DOHH2 (cell line): Measurements from ENCODE around the gene PLEKHA1.

Experiments used
- H3F3A ChIP-seq: fragments of 200-600 bp; sonication (generic), shearing (Covaris generic); 2 replicates; pipeline ENCODE4 v1.6.0; 2016; ENCODE audit warnings: antibody characterized with exemption, mild to moderate bottlenecking; ENCODE audit not compliant: control insufficient read depth, insufficient read depth
- H3K27ac ChIP-seq: fragments of 200-600 bp; sonication (generic); 2 replicates; pipeline ENCODE4 v1.5.1; 2014; ENCODE audit warnings: low read depth, mild to moderate bottlenecking, low read length, moderate library complexity
- H3K27me3 ChIP-seq: fragments of 200-600 bp; sonication (generic); 2 replicates; pipeline ENCODE4 v1.6.1; 2014; ENCODE audit warnings: mild to moderate bottlenecking, low read length, mixed read lengths; ENCODE audit not compliant: control insufficient read depth
- H3K36me3 ChIP-seq: fragments of 200-600 bp; sonication (generic); 2 replicates; pipeline ENCODE4 v1.6.1; 2014; ENCODE audit warnings: mild to moderate bottlenecking, low read length, moderate library complexity, mixed read lengths; ENCODE audit not compliant: control insufficient read depth
- H3K4me1 ChIP-seq: fragments of 200-600 bp; sonication (generic); 2 replicates; pipeline ENCODE4 v1.6.1; 2014; ENCODE audit warnings: mild to moderate bottlenecking, low read length, mixed read lengths; ENCODE audit not compliant: control insufficient read depth
- H3K4me2 ChIP-seq: fragments of 200-600 bp; sonication (generic); 2 replicates; pipeline ENCODE4 v1.6.0; 2014; ENCODE audit warnings: mild to moderate bottlenecking, low read length, moderate library complexity
- H3K4me3 ChIP-seq: fragments of 200-600 bp; sonication (generic); 2 replicates; pipeline ENCODE4 v1.5.1; 2014; ENCODE audit warnings: mild to moderate bottlenecking, low read length, mixed read lengths
- H3K79me2 ChIP-seq: fragments of 200-600 bp; sonication (generic); 2 replicates; pipeline ENCODE4 v1.6.1; 2014; ENCODE audit warnings: mild to moderate bottlenecking, low read length, mixed read lengths; ENCODE audit not compliant: control insufficient read depth
- H3K9me2 ChIP-seq: fragments of 200-600 bp; sonication (generic); replicated peaks from 2 replicates; pipeline ENCODE4 v1.6.1; 2014; ENCODE audit warnings: mild to moderate bottlenecking, low read length, mixed read lengths; ENCODE audit not compliant: control insufficient read depth
- H3K9me3 ChIP-seq: fragments of 200-600 bp; sonication (generic); 2 replicates; pipeline ENCODE4 v1.6.1; 2014; ENCODE audit warnings: antibody characterized with exemption, low read length, mixed read lengths; ENCODE audit not compliant: control insufficient read depth, insufficient read depth
- H4K20me1 ChIP-seq: fragments of 200-600 bp; sonication (generic); 2 replicates; pipeline ENCODE4 v1.6.0; 2014; ENCODE audit warnings: low read depth, mild to moderate bottlenecking, antibody characterized with exemption, low read length, moderate library complexity; ENCODE audit not compliant: control insufficient read depth, insufficient read depth
- CTCF ChIP-seq: fragments of 200-600 bp; sonication (generic); IDR thresholded peaks from one replicate; pipeline ENCODE4 v1.5.1; 2014; ENCODE audit warnings: antibody characterized with exemption, mild to moderate bottlenecking, low read depth, low read length; ENCODE audit not compliant: poor library complexity, severe bottlenecking
- EZH2phosphoT487 ChIP-seq: fragments of 200-600 bp; sonication (generic); IDR thresholded peaks from 2 replicates; pipeline ENCODE4 v1.6.1; 2017; ENCODE audit warnings: borderline replicate concordance, mild to moderate bottlenecking, antibody characterized with exemption, low read length, moderate library complexity, mixed read lengths

PLEKHA1 gene

GRCh38 chr10:122481296-122482056, 107.0 kb downstream of the PLEKHA1 start:
- no peaks in the 10 kb centered on the region for H3K9me2 ChIP-seq
- H3K4me1 ChIP-seq = no peaks in the 10 kb centered on the region
- no peak for TF ChIP-seq EZH2phosphoT487
- no peak for TF ChIP-seq CTCF
- no peaks in the 10 kb centered on the region for H3K27me3 ChIP-seq
- no peak overlapping the region for H3K4me3 ChIP-seq
- H3K4me2 ChIP-seq = no peak overlapping the region
- no peaks in the 10 kb centered on the region for H3K79me2 ChIP-seq
- no peaks in the 10 kb centered on the region for H3K36me3 ChIP-seq
- H4K20me1 ChIP-seq = no peaks in the 10 kb centered on the region
- no peaks in the 10 kb centered on the region for H3K9me3 ChIP-seq
- H3K27ac ChIP-seq = no peak overlapping the region
- no peaks in the 10 kb centered on the region for H3F3A ChIP-seq
